Neural cell (in vitro differentiated cells): ENCODE results near the gene F13B. TPM values are rescaled to one million over a fixed set of nuclear protein-coding genes. Genes with fewer than 3 reads are reported as not detected.

Source experiments
- H2AFZ ChIP-seq: fragments of 200-600, 300-800 bp; sonication (generic), shearing (Covaris generic); 2 replicates; pipeline ENCODE4 v1.6.0; 2014; ENCODE audit warnings: low read depth, mild to moderate bottlenecking, antibody characterized with exemption, low read length, moderate library complexity
- H3F3A ChIP-seq: fragments of 200-600 bp; shearing (Covaris generic); 2 replicates; pipeline ENCODE4 v1.6.1; 2016; ENCODE audit warnings: mild to moderate bottlenecking, moderate library complexity, mixed read lengths, antibody characterized with exemption, low read length; ENCODE audit not compliant: insufficient read depth, poor library complexity, severe bottlenecking
- H3K27ac ChIP-seq: fragments of 200-600, 300-800 bp; sonication (generic), shearing (Covaris generic); 2 replicates; pipeline ENCODE4 v1.5.1; 2014; ENCODE audit warnings: mild to moderate bottlenecking, low read length, moderate library complexity
- H3K27me3 ChIP-seq: fragments of 300-800, 200-600 bp; sonication (generic), shearing (Covaris generic); 2 replicates; pipeline ENCODE4 v1.6.0; 2014; ENCODE audit warnings: mild to moderate bottlenecking, low read depth, low read length, moderate library complexity; ENCODE audit not compliant: insufficient read depth
- H3K36me3 ChIP-seq: fragments of 300-800, 200-600 bp; sonication (generic), shearing (Covaris generic); 2 replicates; pipeline ENCODE4 v1.5.1; 2014; ENCODE audit warnings: mild to moderate bottlenecking, antibody characterized with exemption, low read length, moderate library complexity; ENCODE audit not compliant: insufficient read depth
- H3K4me2 ChIP-seq: fragments of 300-800, 200-600 bp; sonication (generic), shearing (Covaris generic); 2 replicates; pipeline ENCODE4 v1.6.0; 2014; ENCODE audit warnings: mild to moderate bottlenecking, low read length
- H3K4me3 ChIP-seq: fragments of 300-800, 200-600 bp; sonication (generic), shearing (Covaris generic); 2 replicates; pipeline ENCODE4 v1.5.1; 2014; ENCODE audit warnings: mild to moderate bottlenecking, low read length, moderate library complexity
- H3K79me2 ChIP-seq: fragments of 200-600 bp; shearing (Covaris generic); replicated peaks from 2 replicates; pipeline ENCODE4 v1.6.0; 2014; ENCODE audit warnings: mild to moderate bottlenecking, low read length, moderate library complexity; ENCODE audit not compliant: insufficient read depth
- H3K9ac ChIP-seq: fragments of 300-800, 200-600 bp; sonication (generic), shearing (Covaris generic); 2 replicates; pipeline ENCODE4 v1.6.1; 2016; ENCODE audit warnings: mild to moderate bottlenecking, low read length, mixed read lengths
- H3K9me2 ChIP-seq: fragments of 200-600 bp; shearing (Covaris generic); 2 replicates; pipeline ENCODE4 v1.6.1; 2016; ENCODE audit warnings: mild to moderate bottlenecking, low read length, mixed read lengths; ENCODE audit not compliant: insufficient read depth
- H3K9me3 ChIP-seq: fragments of 200-600, 300-800 bp; sonication (generic), shearing (Covaris generic); 2 replicates; pipeline ENCODE4 v1.6.1; 2016; ENCODE audit warnings: mild to moderate bottlenecking, mixed run types, low read length, moderate library complexity, mixed read lengths
- H4K20me1 ChIP-seq: fragments of 200-600 bp; shearing (Covaris generic); 2 replicates; pipeline ENCODE4 v1.6.1; 2016; ENCODE audit warnings: mild to moderate bottlenecking, mixed run types; ENCODE audit not compliant: insufficient read depth
- CTCF ChIP-seq: fragments of 450-650 bp; IDR thresholded peaks from 2 replicates; pipeline ENCODE4 v1.5.1; 2014; ENCODE audit warnings: antibody characterized with exemption, mild to moderate bottlenecking, moderate library complexity; ENCODE audit not compliant: poor library complexity, severe bottlenecking
- EP300 ChIP-seq: fragments of 450-650 bp; conservative IDR thresholded peaks from 2 replicates; pipeline ENCODE4 v1.6.1; 2014; ENCODE audit warnings: antibody characterized with exemption, mild to moderate bottlenecking, moderate library complexity; ENCODE audit not compliant: poor library complexity, severe bottlenecking
- EZH2 ChIP-seq: fragments of 200-600, 300-800 bp; shearing (Covaris generic), sonication (generic); IDR thresholded peaks from 2 replicates; pipeline ENCODE4 v1.6.1; 2014; ENCODE audit warnings: antibody characterized with exemption, low read length, borderline replicate concordance, mild to moderate bottlenecking; ENCODE audit not compliant: insufficient read depth, poor library complexity, severe bottlenecking
- MXI1 ChIP-seq: fragments of 450-650 bp; conservative IDR thresholded peaks from 2 replicates; pipeline ENCODE4 v1.6.1; 2014; ENCODE audit warnings: antibody characterized with exemption, mild to moderate bottlenecking; ENCODE audit not compliant: poor library complexity, severe bottlenecking
- POLR2AphosphoS5 ChIP-seq: IDR thresholded peaks from 2 replicates; pipeline ENCODE4 v1.6.1; 2012
- RAD21 ChIP-seq: fragments of 450-650 bp; conservative IDR thresholded peaks from 2 replicates; pipeline ENCODE4 v1.6.1; 2014; ENCODE audit warnings: antibody characterized with exemption, mild to moderate bottlenecking, moderate library complexity
- SMC3 ChIP-seq: fragments of 450-650 bp; conservative IDR thresholded peaks from 2 replicates; pipeline ENCODE4 v1.6.1; 2014; ENCODE audit warnings: antibody characterized with exemption, mild to moderate bottlenecking, moderate library complexity; ENCODE audit not compliant: poor library complexity
- TAF1 ChIP-seq: IDR thresholded peaks from 2 replicates; pipeline ENCODE4 v1.6.1; 2012; ENCODE audit warnings: low read depth
- polyA plus RNA-seq: library from polyadenylated mRNA; depleted of rRNA; stranded (reverse); fragments of >200 nt; gene quantifications from 2 replicates; pipeline ENCODE4 v1.2.3, GENCODE V29; 2014
- TF ChIP-seq, protein P1 (sequence below): IDR thresholded peaks from 2 replicates; pipeline ENCODE4 v1.6.1; 2012; ENCODE audit warnings: borderline replicate concordance

F13B gene
- polyA plus RNA-seq, 1 donor from 2014 or later, result not detected

- no peaks in the 10 kb centered on the region for H3K27me3 ChIP-seq
- H3K9me2 ChIP-seq, result no peaks in the 10 kb centered on the region
- H2AFZ ChIP-seq, result no peak overlapping the region
- no peak overlapping the region for H3K4me3 ChIP-seq
- no peaks in the 10 kb centered on the region for H3K9me3 ChIP-seq
- H3K79me2 ChIP-seq, result no peaks in the 10 kb centered on the region
- no peaks in the 10 kb centered on the region for H4K20me1 ChIP-seq
- TF ChIP-seq EZH2, result no peak
- H3K36me3 ChIP-seq, result no peaks in the 10 kb centered on the region
- no peak overlapping the region for H3K9ac ChIP-seq
- H3K27ac ChIP-seq, result no peak overlapping the region
- H3K4me2 ChIP-seq, result no peak overlapping the region
- no peaks in the 10 kb centered on the region for H3F3A ChIP-seq
Measured at GRCh38 chr1:197076585-197076984, 9.5 kb upstream of the F13B start.

GRCh38 chr1:197073978-197074377, 6.9 kb upstream of the F13B start:
- no peak overlapping the region for H3K9ac ChIP-seq
- H3K36me3 ChIP-seq, result no peaks in the 10 kb centered on the region
- H3K9me2 ChIP-seq, result no peaks in the 10 kb centered on the region
- H3K27ac ChIP-seq, result no peak overlapping the region
- H4K20me1 ChIP-seq, result no peaks in the 10 kb centered on the region
- no peak for TF ChIP-seq TAF1
- TF ChIP-seq POLR2AphosphoS5, result no peak
- TF ChIP-seq EZH2, result no peak
- TF ChIP-seq MXI1, result no peak
- H3F3A ChIP-seq, result no peaks in the 10 kb centered on the region
- no peaks in the 10 kb centered on the region for H3K9me3 ChIP-seq
- H3K4me3 ChIP-seq, result no peak overlapping the region
- no peak overlapping the region for H3K4me2 ChIP-seq
- H3K27me3 ChIP-seq, result no peaks in the 10 kb centered on the region
- no peak overlapping the region for H2AFZ ChIP-seq
- H3K79me2 ChIP-seq, result no peaks in the 10 kb centered on the region

- Histone ChIP-seq H3K9me3 (no peaks in the 10 kb centered on the region), H3K27ac (no peak overlapping the region)
- TF ChIP-seq SMC3 (no peak), CTCF (no peak), TAF1 (no peak), MXI1 (no peak), POLR2AphosphoS5 (no peak), EZH2 (no peak)
Measured at GRCh38 chr1:197067457-197067818, 378 bp upstream of the F13B start.

DNA sequence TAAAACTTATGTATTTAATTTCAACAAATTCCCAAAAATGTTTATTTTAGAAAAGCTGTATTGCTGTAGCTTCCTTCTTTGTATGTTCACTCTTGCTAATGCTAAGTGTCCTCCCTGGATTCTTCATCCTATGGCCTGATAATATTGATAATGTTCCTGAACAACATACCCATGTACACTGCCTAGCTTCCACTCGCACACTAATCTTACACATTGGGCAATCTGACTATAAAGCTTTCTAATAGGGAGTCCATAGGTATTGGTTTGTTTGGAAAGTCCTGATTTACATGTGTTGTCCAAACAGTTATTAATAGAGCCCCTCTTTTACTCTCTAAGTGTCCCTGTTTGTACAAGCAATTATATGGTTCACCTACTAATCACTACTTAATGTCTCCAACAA, 783 bp downstream of the F13B start:
- Histone ChIP-seq H3K79me2 (no peaks in the 10 kb centered on the region), H3K27ac (no peak overlapping the region), H3K9ac (no peak overlapping the region), H3K9me3 (no peaks in the 10 kb centered on the region), H3F3A (no peaks in the 10 kb centered on the region), H2AFZ (no peak overlapping the region), H4K20me1 (no peaks in the 10 kb centered on the region), H3K9me2 (no peaks in the 10 kb centered on the region), H3K27me3 (no peaks in the 10 kb centered on the region), H3K4me2 (no peak overlapping the region), H3K36me3 (no peaks in the 10 kb centered on the region), H3K4me3 (no peak overlapping the region)
- TF ChIP-seq TAF1, result no peak
- TF ChIP-seq EP300, result no peak
- no peak for TF ChIP-seq MXI1
- TF ChIP-seq, protein P1, sequence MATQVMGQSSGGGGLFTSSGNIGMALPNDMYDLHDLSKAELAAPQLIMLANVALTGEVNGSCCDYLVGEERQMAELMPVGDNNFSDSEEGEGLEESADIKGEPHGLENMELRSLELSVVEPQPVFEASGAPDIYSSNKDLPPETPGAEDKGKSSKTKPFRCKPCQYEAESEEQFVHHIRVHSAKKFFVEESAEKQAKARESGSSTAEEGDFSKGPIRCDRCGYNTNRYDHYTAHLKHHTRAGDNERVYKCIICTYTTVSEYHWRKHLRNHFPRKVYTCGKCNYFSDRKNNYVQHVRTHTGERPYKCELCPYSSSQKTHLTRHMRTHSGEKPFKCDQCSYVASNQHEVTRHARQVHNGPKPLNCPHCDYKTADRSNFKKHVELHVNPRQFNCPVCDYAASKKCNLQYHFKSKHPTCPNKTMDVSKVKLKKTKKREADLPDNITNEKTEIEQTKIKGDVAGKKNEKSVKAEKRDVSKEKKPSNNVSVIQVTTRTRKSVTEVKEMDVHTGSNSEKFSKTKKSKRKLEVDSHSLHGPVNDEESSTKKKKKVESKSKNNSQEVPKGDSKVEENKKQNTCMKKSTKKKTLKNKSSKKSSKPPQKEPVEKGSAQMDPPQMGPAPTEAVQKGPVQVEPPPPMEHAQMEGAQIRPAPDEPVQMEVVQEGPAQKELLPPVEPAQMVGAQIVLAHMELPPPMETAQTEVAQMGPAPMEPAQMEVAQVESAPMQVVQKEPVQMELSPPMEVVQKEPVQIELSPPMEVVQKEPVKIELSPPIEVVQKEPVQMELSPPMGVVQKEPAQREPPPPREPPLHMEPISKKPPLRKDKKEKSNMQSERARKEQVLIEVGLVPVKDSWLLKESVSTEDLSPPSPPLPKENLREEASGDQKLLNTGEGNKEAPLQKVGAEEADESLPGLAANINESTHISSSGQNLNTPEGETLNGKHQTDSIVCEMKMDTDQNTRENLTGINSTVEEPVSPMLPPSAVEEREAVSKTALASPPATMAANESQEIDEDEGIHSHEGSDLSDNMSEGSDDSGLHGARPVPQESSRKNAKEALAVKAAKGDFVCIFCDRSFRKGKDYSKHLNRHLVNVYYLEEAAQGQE, result no peak
- no peak for TF ChIP-seq EZH2
- TF ChIP-seq SMC3, result no peak
- no peak for TF ChIP-seq CTCF
- TF ChIP-seq RAD21, result no peak
- no peak for TF ChIP-seq POLR2AphosphoS5

More at GRCh38 chr1:197067457-197067818, 378 bp upstream of the F13B start:
- no peak overlapping the region for H3K9ac ChIP-seq
- H3K4me2 ChIP-seq, result no peak overlapping the region
- H3F3A ChIP-seq, result no peaks in the 10 kb centered on the region
- no peaks in the 10 kb centered on the region for H4K20me1 ChIP-seq
- no peaks in the 10 kb centered on the region for H3K9me2 ChIP-seq
- no peak overlapping the region for H2AFZ ChIP-seq
- no peaks in the 10 kb centered on the region for H3K36me3 ChIP-seq
- H3K4me3 ChIP-seq, result no peak overlapping the region
- no peaks in the 10 kb centered on the region for H3K79me2 ChIP-seq
- H3K27me3 ChIP-seq, result no peaks in the 10 kb centered on the region
